HepG2 (cell line): ENCODE measurements around the gene CACNA1G. TPM values are rescaled to one million over a fixed set of nuclear protein-coding genes. Genes with fewer than 3 reads are reported as not detected.

Source experiments
- ATAC-seq: fragments of 200-7000 bp; cut with Tn5 transposase; 3 replicates; pipeline ENCODE4 v1.9.1; 2020; ENCODE audit warnings: mild to moderate bottlenecking, moderate library complexity
- BruUV-seq: library from RNA; stranded (reverse); fragments of 400-500 nt; replicated peaks from 2 replicates; lab custom pipeline; 2021; lab: Mats Ljungman, UMichigan
- CTCF ChIA-PET: fragments of 300-600 bp; formaldehyde crosslinking; extraction: SDS; loops from one replicate; lab custom pipeline; 2021; ENCODE audit warnings: low total read pairs, inconsistent platforms, low intra/inter-chr PET ratio; lab: Yijun Ruan, JAX
- POLR2A ChIA-PET: fragments of 350-600 bp; sonication (Branson Sonifier 250); formaldehyde crosslinking; loops from one replicate; lab custom pipeline; 2020; ENCODE audit warnings: antibody characterized with exemption, inconsistent platforms; lab: Yijun Ruan, JAX
- DNase-seq: peaks from one replicate; pipeline ENCODE4 v3.0.0-alpha.2; 2015; ENCODE audit warnings: low spot score
- FAIRE-seq: peaks from 3 replicates; lab custom pipeline; 2011; peaks lifted over from hg19 to GRCh38; lab: Jason Lieb, UNC
- H2AFZ ChIP-seq: one replicate; pipeline ENCODE4 v1.6.1; 2011; ENCODE audit warnings: low read length, inconsistent platforms
- H3K27ac ChIP-seq: fragments of 300-600 bp; 3 replicates; pipeline ENCODE4 v1.8.0; 2011; ENCODE audit warnings: mixed run types, mild to moderate bottlenecking, mixed read lengths, low read length, inconsistent platforms; ENCODE audit not compliant: insufficient read depth; ENCODE audit errors: extremely low read length
- H3K27me3 ChIP-seq, 2 experiments: fragments of 200-600 bp in 1 of 2; 2 replicates in 1 of 2; 3 replicates in 1 of 2; pipeline versions ENCODE4 v1.6.0 to v1.8.0; 2011; ENCODE audit warnings: low read length in 2 of 2, mild to moderate bottlenecking in 2 of 2, moderate library complexity in 2 of 2, inconsistent platforms in 1 of 2; ENCODE audit not compliant: insufficient read depth in 2 of 2, control insufficient read depth in 1 of 2
- H3K36me3 ChIP-seq, 2 experiments: fragments of 200-600 bp in 1 of 2; replicated peaks in 1 of 2; 2 replicates in 1 of 2; 3 replicates in 1 of 2; pipeline versions ENCODE4 v1.5.1 to v1.8.0; 2011; ENCODE audit warnings: low read length in 2 of 2, inconsistent platforms in 1 of 2; ENCODE audit not compliant: insufficient read depth in 2 of 2, control insufficient read depth in 1 of 2
- H3K4me1 ChIP-seq: 2 replicates; pipeline ENCODE4 v1.5.1; 2012; ENCODE audit warnings: low read length, inconsistent platforms; ENCODE audit not compliant: insufficient read depth
- H3K4me2 ChIP-seq: 2 replicates; pipeline ENCODE4 v1.6.0; 2011; ENCODE audit warnings: low read depth, low read length, inconsistent platforms
- H3K4me3 ChIP-seq, 3 experiments: fragments of 200-600 bp in 1 of 3; sonication (generic), shearing (Covaris generic) in 1 of 3; replicated peaks in 1 of 3; 2 replicates each; pipeline ENCODE4 v1.5.1; 2011 to 2016; ENCODE audit warnings: low read length in 3 of 3, inconsistent platforms in 2 of 3, low read depth in 2 of 3, mild to moderate bottlenecking in 2 of 3, control low read depth in 1 of 3, mixed read lengths in 1 of 3; ENCODE audit not compliant: insufficient read depth in 1 of 3
- H3K79me2 ChIP-seq: one replicate; pipeline ENCODE4 v1.6.1; 2011; ENCODE audit warnings: low read length, inconsistent platforms; ENCODE audit not compliant: insufficient read depth
- H3K9ac ChIP-seq: 2 replicates; pipeline ENCODE4 v1.6.0; 2011; ENCODE audit warnings: mild to moderate bottlenecking, low read depth, low read length, inconsistent platforms; ENCODE audit not compliant: insufficient read depth
- H3K9me3 ChIP-seq: 2 replicates; pipeline ENCODE4 v1.5.1; 2012; ENCODE audit warnings: mild to moderate bottlenecking, low read length
- H4K20me1 ChIP-seq: 2 replicates; pipeline ENCODE4 v1.6.0; 2011; ENCODE audit warnings: inconsistent platforms, mild to moderate bottlenecking, low read length, moderate library complexity; ENCODE audit not compliant: insufficient read depth
- FOSL2 ChIP-seq: sonication (generic); formaldehyde crosslinking; IDR thresholded peaks from 2 replicates; pipeline ENCODE4 v1.4.0; 2020; ENCODE audit warnings: missing genetic modification reagents
- MIXL1 ChIP-seq: IDR thresholded peaks from 2 replicates; pipeline ENCODE4 v1.6.1; 2016
- ZNF619 ChIP-seq: sonication (generic); formaldehyde crosslinking; IDR thresholded peaks from 2 replicates; pipeline ENCODE4 v1.4.0; 2020; ENCODE audit warnings: mild to moderate bottlenecking, missing genetic modification reagents
- ZNF652 ChIP-seq: IDR thresholded peaks from 2 replicates; pipeline ENCODE4 v1.6.1; 2016; ENCODE audit warnings: low read depth, borderline replicate concordance
- ZNF768 ChIP-seq: sonication (generic); formaldehyde crosslinking; IDR thresholded peaks from 2 replicates; pipeline ENCODE4 v1.4.0; 2020; ENCODE audit warnings: missing genetic modification reagents
- WGBS: methylation state at CpG from one replicate; pipeline ENCODE4 v1.1.6; 2017; ENCODE audit warnings: low lambda C conversion rate; 5-methylcytosine and 5-hydroxymethylcytosine counted together
- in situ Hi-C: cut with HindIII; loops from 2 replicates; pipeline ENCODE4 v1.10.0; 2017; ENCODE audit warnings: low pct_unique_long_range_greater_than_20kb; ENCODE audit not compliant: extremely low pct_ligation_motif_present
- intact Hi-C: fragments of 100-400 bp; cut with micrococcal nuclease; formaldehyde crosslinking; loops from one replicate; pipeline ENCODE4 v1.10.0; 2022; ENCODE audit not compliant: unreplicated experiment
- polyA plus RNA-seq, 8 experiments: library from polyadenylated mRNA; depleted of rRNA in 3 of 8; stranded (reverse) in 7 of 8; unstranded in 1 of 8; fragments of >200 nt; fragmentation: Illumina TruSeq in 4 of 8; extraction: Trizol in 4 of 8; gene quantifications; 2 replicates each; pipeline versions ENCODE4 v1.2.1 to v1.2.3, GENCODE V29; 2011 to 2016; ENCODE audit warnings: low read depth in 4 of 8, missing spikeins in 1 of 8, mixed read lengths in 1 of 8; ENCODE audit not compliant: insufficient read depth in 1 of 8
- total RNA-seq, 5 experiments: library from RNA; depleted of rRNA; stranded (reverse); fragments of >200 nt; fragmentation: Illumina TruSeq; extraction: Trizol; gene quantifications; 2 replicates each; pipeline ENCODE4 v1.2.3, GENCODE V29; 2016; ENCODE audit warnings: low read depth in 1 of 5
- TF ChIP-seq, protein P1 (sequence below): sonication (generic); formaldehyde crosslinking; IDR thresholded peaks from 2 replicates; pipeline ENCODE4 v1.4.0; 2020; ENCODE audit warnings: missing genetic modification reagents

CACNA1G gene
- total and polyA plus RNA-seq, 2 of the 13 experiments (the other 11 are each of a cell fraction or from before 2014, with no cell fraction given): 0.02 TPM; not detected in 1

DNA sequence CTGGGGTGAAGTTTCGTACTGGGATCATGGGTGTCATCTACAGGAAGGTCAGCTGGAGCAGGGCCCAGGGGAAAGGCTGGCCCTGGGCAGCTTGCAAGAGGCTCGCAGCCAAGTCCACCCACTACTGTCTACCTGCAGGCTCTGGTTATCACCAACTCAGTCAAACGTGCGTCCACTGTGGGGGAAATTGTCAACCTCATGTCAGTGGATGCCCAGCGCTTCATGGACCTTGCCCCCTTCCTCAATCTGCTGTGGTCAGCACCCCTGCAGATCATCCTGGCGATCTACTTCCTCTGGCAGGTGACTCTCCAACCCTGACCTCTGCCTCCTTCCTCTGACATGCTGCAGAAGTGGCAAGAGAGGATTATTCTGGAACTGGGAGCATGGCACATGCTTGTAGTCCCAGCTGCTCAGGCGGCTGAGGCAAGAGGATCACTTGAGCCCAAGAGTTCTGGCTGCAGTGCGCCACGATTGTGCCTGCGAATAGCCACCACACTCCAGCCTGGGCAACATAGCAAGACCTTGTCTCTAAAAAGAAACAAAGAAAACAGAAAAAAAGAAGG, 103.4 kb downstream of the CACNA1G start (continued):
- TF ChIP-seq ZNF619 (CRISPR knock-in tag) (no peak), MIXL1 (peak; percentile 60; the same call in 1 of the 2 replicates)

DNA sequence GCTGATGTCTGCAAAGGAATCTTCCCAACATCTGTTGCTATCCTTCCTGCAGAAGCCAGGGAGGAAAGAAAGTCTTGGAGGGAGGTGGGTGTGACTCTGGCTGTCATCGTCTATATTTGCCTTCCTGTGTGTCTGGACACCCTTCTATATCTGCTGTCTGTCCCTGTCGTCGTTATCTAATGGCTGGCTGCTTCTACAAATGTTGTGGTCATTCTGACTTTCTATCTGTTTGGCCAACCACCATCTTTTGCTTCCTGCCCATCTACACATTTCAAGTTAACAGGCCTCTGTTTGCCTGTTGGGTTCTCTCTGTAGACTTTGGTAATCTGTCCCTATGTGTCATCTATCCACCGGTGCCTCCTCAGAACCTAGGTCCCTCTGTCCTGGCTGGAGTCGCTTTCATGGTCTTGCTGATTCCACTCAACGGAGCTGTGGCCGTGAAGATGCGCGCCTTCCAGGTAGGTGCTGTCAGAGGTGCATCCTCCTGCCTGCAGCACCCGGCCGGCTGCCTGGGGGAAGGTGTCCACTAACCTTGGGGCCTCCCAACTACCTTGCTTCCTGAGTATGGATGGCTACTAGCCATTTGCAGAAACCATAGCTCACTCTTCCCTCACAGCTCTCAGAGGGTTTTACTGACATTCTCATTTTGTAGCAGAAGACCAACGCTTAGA, 104.4 kb downstream of the CACNA1G start:
- ATAC-seq (no peak), DNase-seq (peak; percentile 58), FAIRE-seq (peak; percentile 46)
- Histone ChIP-seq H3K79me2 (no peaks in the 10 kb centered on the region), H3K4me2 (no peak overlapping the region), H2AFZ (no peak overlapping the region), H3K36me3 (no peaks in the 10 kb centered on the region), H3K9me3 (no peaks in the 10 kb centered on the region), H3K4me3 (no peak overlapping the region), H3K27ac (no peak overlapping the region), H3K9ac (no peak overlapping the region), H3K27me3 (no peaks in the 10 kb centered on the region), H3K4me1 (peaks cover 84% of the 10 kb centered on the region), H4K20me1 (no peaks in the 10 kb centered on the region)
- CTCF ChIA-PET: no interaction called here
- 78% methylated on average over 12 of the region's 12 CpGs for WGBS
- intact Hi-C loops (no loop called here), in situ Hi-C loops (no loop called here)
- TF ChIP-seq ZNF768 (CRISPR knock-in tag) (0 out of 2 replicates have a peak, but pooled peaks have one; percentile 22), FOSL2 (peak; percentile 10; the same call in 1 of the 2 replicates), ZNF652 (CRISPR knock-in tag) (no peak)
- TF ChIP-seq, protein P1, sequence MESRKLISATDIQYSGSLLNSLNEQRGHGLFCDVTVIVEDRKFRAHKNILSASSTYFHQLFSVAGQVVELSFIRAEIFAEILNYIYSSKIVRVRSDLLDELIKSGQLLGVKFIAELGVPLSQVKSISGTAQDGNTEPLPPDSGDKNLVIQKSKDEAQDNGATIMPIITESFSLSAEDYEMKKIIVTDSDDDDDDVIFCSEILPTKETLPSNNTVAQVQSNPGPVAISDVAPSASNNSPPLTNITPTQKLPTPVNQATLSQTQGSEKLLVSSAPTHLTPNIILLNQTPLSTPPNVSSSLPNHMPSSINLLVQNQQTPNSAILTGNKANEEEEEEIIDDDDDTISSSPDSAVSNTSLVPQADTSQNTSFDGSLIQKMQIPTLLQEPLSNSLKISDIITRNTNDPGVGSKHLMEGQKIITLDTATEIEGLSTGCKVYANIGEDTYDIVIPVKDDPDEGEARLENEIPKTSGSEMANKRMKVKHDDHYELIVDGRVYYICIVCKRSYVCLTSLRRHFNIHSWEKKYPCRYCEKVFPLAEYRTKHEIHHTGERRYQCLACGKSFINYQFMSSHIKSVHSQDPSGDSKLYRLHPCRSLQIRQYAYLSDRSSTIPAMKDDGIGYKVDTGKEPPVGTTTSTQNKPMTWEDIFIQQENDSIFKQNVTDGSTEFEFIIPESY (CRISPR knock-in tag): peak; percentile 55; the same call in 1 of the 2 replicates
- no TSS peak for BruUV-seq
- POLR2A ChIA-PET: interaction anchor here (1.0 to 7.6 kb wide), 3 partner anchors 20 to 28 kb away, joined by 3 to 85 read pairs (median 3); no protein-coding TSS in a partner anchor
